Heart left ventricle (tissue), 16 donors: Measurements from ENCODE around the gene MAD2L2. TPM values are rescaled to one million over a fixed set of nuclear protein-coding genes. Genes with fewer than 3 reads are reported as not detected.

Source experiments
- ATAC-seq, 4 donors: fragments of 200-7000 bp; cut with Tn5 transposase; one replicate each; pipeline ENCODE4 v1.9.1; 2020 to 2022; ENCODE audit warnings: moderate library complexity in 4 of 4, mild to moderate bottlenecking in 3 of 4, moderate number of reproducible peaks in 1 of 4
- DNase-seq, 5 donors: peaks; one replicate each; pipeline ENCODE4 v3.0.0-alpha.2; 2020
- H3K27ac ChIP-seq, 12 donors: fragments of 200-600 bp; sonication (generic) in 4 of 12; one replicate each; pipeline versions ENCODE4 v1.5.0 to v1.8.0; 2016 to 2022; ENCODE audit warnings: mild to moderate bottlenecking in 2 of 12
- H3K27me3 ChIP-seq, 9 donors: fragments of 200-600 bp; sonication (generic) in 2 of 9; one replicate each; pipeline versions ENCODE4 v1.5.1 to v1.8.0; 2016 to 2022; ENCODE audit warnings: mild to moderate bottlenecking in 3 of 9
- H3K36me3 ChIP-seq, 9 donors: fragments of 200-600 bp; sonication (generic) in 2 of 9; one replicate each; pipeline versions ENCODE4 v1.5.0 to v1.8.0; 2018 to 2022; ENCODE audit warnings: mild to moderate bottlenecking in 2 of 9
- H3K4me1 ChIP-seq, 12 donors: fragments of 200-600 bp; sonication (generic) in 4 of 12; one replicate each; pipeline versions ENCODE4 v1.5.0 to v1.8.0; 2016 to 2022; ENCODE audit warnings: mild to moderate bottlenecking in 3 of 12
- H3K4me3 ChIP-seq, 12 donors: fragments of 200-600 bp; sonication (generic) in 4 of 12; one replicate each; pipeline versions ENCODE4 v1.5.0 to v1.8.0; 2017 to 2022; ENCODE audit warnings: mild to moderate bottlenecking in 9 of 12, moderate library complexity in 4 of 12
- H3K9me3 ChIP-seq, 12 donors: fragments of 200-600 bp; sonication (generic) in 4 of 12; one replicate each; pipeline versions ENCODE4 v1.5.0 to v1.8.0; 2016 to 2022; ENCODE audit warnings: mild to moderate bottlenecking in 1 of 12
- POLR2A ChIP-seq, 2 donors: fragments of 450-650 bp; IDR thresholded peaks; one replicate each; pipeline ENCODE4 v1.6.1; 2017; ENCODE audit warnings: antibody characterized with exemption in 2 of 2, mild to moderate bottlenecking in 2 of 2, moderate library complexity in 2 of 2
- WGBS, 4 donors: extraction: QIAGEN DNeasy Blood & Tissue Kit in 2 of 4; methylation state at CpG; one replicate each; pipeline versions ENCODE4 v1.1.5 to v1.1.7; 2013 to 2018; 5-methylcytosine and 5-hydroxymethylcytosine counted together
- intact Hi-C, 10 donors: fragments of 100-400 bp; cut with DNase I; formaldehyde crosslinking; loops; one replicate each; pipeline versions ENCODE4 v1.11.1 to v1.14.2; 2022
- polyA plus RNA-seq, 2 donors: library from polyadenylated mRNA; stranded (reverse); fragments of 200-250 nt; gene quantifications; one replicate each; pipeline ENCODE4 v1.2.3, GENCODE V29; 2013
- total RNA-seq, 9 donors: library from RNA; depleted of rRNA in 2 of 9; stranded (reverse); fragments of >200 nt in 2 of 9; fragmentation: NEBNext Ultra II Directional in 3 of 9; extraction: Animal tissue kit (Norgen Biotek cat#: 25700) in 3 of 9; gene quantifications; one replicate each; pipeline versions ENCODE4 v1.1.0 to v1.2.4, GENCODE V29; 2016 to 2023
- TF ChIP-seq, protein P1 (sequence below), 12 donors: fragments of 200-600 bp; sonication (generic) in 4 of 12; IDR thresholded peaks; one replicate each; pipeline versions ENCODE4 v1.5.0 to v1.8.0; 2018 to 2022; ENCODE audit warnings: antibody characterized with exemption in 12 of 12, mild to moderate bottlenecking in 5 of 12
- donor health status: ischemic (EF 13 %, LVEDD 7.1; RV severe dilation, severe dysfunction).
- donor health status: healthy with polysubstance abuse.
- donor health status: DM: no; HTN: yes; CAD: no.
- donor health status: DM: no; HTN: no; CAD: no.
- donor health status: ischemic (EF 25% LVEDD 6.9; RV normal size, moderate dysfunction).
- donor health status: ischemic (EF 25% LVEDD 5.7; RV mildly dilated, moderate dysfunction).
- donor health status: healthy.
- donor health status: DM: yes; HTN: yes; CAD: no.
- donor health status: ischemic (EF 35%, LVEDD 5.7; RV mildly dilated, moderate dysfunction).
- donor health status: nonischemic (EF 11% LVEDD 7.7; RV severe dilation, severe dysfunction).
- donor health status: DM: yes; HTN: yes; CAD: no.
- donor health status: PGD.
- donor health status: ischemic (EF 29% LVEDD 5.4; RV normal size, mild dysfunction).
- donor health status: nonischemic (EF 23%, LVEDD 6.1; RV moderate dilation, normal function).

Gene MAD2L2
- total and polyA plus RNA-seq, 11 donors = 15.9 to 54.2 (median 18.5) TPM

DNA sequence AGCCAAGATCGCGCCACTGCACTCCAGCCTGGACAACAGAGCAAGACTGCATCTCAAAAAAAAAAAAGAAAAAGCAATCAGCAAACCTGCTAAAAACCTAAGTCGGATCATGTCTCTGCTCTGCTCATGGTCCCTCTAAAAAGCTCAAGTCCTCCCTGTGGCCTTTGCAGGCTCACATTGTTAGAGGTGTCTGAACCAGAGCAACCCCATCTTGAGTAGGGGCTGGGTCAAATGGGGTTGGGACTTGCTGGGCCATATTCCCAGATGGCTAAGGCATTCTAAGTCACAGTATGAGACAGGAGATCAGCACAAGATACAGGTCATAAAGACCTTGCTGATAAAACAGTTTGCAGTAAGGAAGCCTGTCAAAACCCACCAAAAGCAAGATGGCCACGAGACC, 7.6 kb upstream of the MAD2L2 start:
- Histone ChIP-seq H3K9me3 (no peaks in the 10 kb centered on the region), H3K27ac (no peak overlapping the region), H3K4me3 (no peak overlapping the region), H3K36me3 (no peaks in the 10 kb centered on the region), H3K27me3 (peaks cover 19 to 78% (median 51%) of the 10 kb centered on the region in 9 donors), H3K4me1 (peaks cover 0 to 29% (median 8%) of the 10 kb centered on the region in 12 donors)
- ATAC-seq = no peak
- intact Hi-C loops = no loop called here
- DNase-seq = no peak
- no peak for TF ChIP-seq POLR2A (IDR thresholded peaks at IDR 0.05)
- TF ChIP-seq, protein P1, sequence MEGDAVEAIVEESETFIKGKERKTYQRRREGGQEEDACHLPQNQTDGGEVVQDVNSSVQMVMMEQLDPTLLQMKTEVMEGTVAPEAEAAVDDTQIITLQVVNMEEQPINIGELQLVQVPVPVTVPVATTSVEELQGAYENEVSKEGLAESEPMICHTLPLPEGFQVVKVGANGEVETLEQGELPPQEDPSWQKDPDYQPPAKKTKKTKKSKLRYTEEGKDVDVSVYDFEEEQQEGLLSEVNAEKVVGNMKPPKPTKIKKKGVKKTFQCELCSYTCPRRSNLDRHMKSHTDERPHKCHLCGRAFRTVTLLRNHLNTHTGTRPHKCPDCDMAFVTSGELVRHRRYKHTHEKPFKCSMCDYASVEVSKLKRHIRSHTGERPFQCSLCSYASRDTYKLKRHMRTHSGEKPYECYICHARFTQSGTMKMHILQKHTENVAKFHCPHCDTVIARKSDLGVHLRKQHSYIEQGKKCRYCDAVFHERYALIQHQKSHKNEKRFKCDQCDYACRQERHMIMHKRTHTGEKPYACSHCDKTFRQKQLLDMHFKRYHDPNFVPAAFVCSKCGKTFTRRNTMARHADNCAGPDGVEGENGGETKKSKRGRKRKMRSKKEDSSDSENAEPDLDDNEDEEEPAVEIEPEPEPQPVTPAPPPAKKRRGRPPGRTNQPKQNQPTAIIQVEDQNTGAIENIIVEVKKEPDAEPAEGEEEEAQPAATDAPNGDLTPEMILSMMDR (IDR thresholded peaks at IDR 0.05) = no peak
- WGBS, 4 donors = 93 to 95% (median 94%) methylated on average over 4 of the region's 4 CpGs

DNA sequence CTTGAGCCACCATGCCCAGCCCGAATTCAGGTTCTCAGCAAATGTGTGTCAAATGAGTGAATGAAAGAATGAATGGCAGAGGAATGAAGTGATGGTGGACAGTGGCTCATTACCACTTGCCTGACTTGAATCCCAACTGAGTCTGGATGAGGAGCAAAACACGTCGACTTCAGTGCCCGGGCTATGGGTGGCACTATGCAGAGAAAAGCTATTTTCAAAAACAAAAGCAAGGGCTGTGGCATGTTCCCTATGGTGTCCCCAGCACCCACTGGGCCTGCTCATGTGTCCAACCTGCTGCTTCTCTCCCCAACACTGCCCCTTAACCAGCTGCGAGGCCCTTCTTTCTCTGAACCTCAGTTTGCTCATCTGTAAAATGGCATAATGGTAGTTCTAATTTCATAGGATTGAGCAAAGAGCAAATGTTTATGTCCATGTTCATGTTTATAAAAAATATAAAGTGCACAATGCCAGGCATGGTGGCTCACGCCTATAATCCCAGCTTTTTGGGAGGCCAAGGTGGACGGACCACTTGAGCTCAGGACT, 4.3 kb upstream of the MAD2L2 start:
- Histone ChIP-seq H3K4me3 (no peak overlapping the region), H3K27me3 (peaks cover 0 to 49% (median 21%) of the 10 kb centered on the region in 9 donors), H3K36me3 (no peaks in the 10 kb centered on the region), H3K27ac (no peak overlapping the region), H3K9me3 (no peaks in the 10 kb centered on the region), H3K4me1 (peaks cover 0 to 14% (median 9%) of the 10 kb centered on the region in 12 donors)
- WGBS, 4 donors = 86 to 91% (median 89%) methylated on average over 7 of the region's 7 CpGs
- no peak for TF ChIP-seq POLR2A (IDR thresholded peaks at IDR 0.05)
- TF ChIP-seq, protein P1 (IDR thresholded peaks at IDR 0.05) = no peak
- DNase-seq = no peak
- intact Hi-C loops = no loop called here
- no peak for ATAC-seq

DNA sequence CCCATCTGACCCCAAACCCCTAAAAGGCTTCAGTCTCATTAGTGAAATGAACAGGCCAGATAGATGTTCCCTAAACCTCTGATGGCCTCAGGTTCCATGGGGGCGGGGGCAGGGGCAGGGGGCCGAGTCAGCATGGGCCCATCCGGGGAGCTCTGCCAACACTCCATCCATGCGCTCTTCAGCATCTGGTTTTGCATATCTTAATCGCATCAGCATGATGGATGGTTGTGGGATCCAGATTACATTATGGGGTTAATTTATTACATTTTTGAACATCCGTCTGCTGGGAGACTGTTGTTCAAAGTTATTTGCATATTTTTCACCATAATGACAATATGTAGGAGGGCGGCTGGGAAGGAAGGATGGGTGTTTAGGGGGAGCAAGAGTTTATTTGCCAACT, 3.1 kb upstream of the MAD2L2 start:
- Histone ChIP-seq H3K4me1 (peaks cover 0 to 22% (median 13%) of the 10 kb centered on the region in 12 donors), H3K27ac (no peak overlapping the region), H3K27me3 (peaks cover 0 to 37% (median 9%) of the 10 kb centered on the region in 9 donors), H3K9me3 (no peaks in the 10 kb centered on the region), H3K36me3 (no peaks in the 10 kb centered on the region), H3K4me3 (no peak overlapping the region)
- DNase-seq = no peak
- TF ChIP-seq, protein P1 (IDR thresholded peaks at IDR 0.05) = no peak
- no peak for TF ChIP-seq POLR2A (IDR thresholded peaks at IDR 0.05)
- intact Hi-C loops = loop anchor here in 1 of 10 donors (5.0 kb wide), 1 partner anchor 33 kb away; no protein-coding TSS in a partner anchor
- WGBS, 4 donors = 61 to 68% (median 64%) methylated on average over 7 of the region's 7 CpGs
- ATAC-seq = no peak

DNA sequence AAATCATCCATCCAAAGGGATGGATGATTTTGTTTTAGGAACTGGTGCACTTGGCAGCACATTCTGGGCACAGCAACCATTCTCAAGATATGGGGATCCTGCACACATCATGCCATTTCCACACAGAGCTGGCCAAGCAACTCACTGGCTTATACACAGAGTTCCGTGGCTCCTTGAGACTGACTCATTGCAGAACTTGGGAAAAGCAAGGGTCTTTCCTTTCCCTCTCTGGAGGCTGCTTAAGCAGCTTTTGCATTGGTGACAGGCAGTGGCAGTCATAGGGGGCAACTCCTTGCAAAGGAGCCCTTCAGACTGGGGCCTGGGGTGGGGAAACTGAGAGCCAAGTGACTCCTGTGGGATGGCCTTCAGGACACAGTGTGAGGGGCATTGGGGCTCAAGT, 1.9 kb upstream of the MAD2L2 start:
- Histone ChIP-seq H3K27ac (no peak overlapping the region), H3K27me3 (peaks cover 0 to 24% (median 0%) of the 10 kb centered on the region in 9 donors), H3K4me3 (no peak overlapping the region), H3K36me3 (no peaks in the 10 kb centered on the region), H3K4me1 (peaks cover 0 to 23% (median 13%) of the 10 kb centered on the region in 12 donors), H3K9me3 (no peaks in the 10 kb centered on the region)
- TF ChIP-seq, protein P1 (IDR thresholded peaks at IDR 0.05) = no peak
- TF ChIP-seq POLR2A (IDR thresholded peaks at IDR 0.05) = no peak
- DNase-seq = no peak
- intact Hi-C loops = loop anchor here in 2 of 10 donors (2.0 to 5.0 kb wide), 2 partner anchors 35 to 36 kb away; no protein-coding TSS in a partner anchor
- ATAC-seq = no peak
- 40 to 69% (median 58%) methylated on average over 1 of the region's 1 CpG for WGBS, 4 donors
